GM19467 (cell line): Measurements from ENCODE around the gene MAPK12.
"Not testable (repeated sequence)": the region's sequence is repeated elsewhere in the genome, so short reads cannot be mapped to it uniquely, and the experiment has no call there.

Source experiments
- ATAC-seq: cut with Tn5 transposase; IDR thresholded peaks from one replicate; pipeline ENCODE4 v1.9.1; 2021; ENCODE audit warnings: mild to moderate bottlenecking, moderate library complexity; ENCODE audit not compliant: unreplicated experiment

Gene MAPK12

DNA sequence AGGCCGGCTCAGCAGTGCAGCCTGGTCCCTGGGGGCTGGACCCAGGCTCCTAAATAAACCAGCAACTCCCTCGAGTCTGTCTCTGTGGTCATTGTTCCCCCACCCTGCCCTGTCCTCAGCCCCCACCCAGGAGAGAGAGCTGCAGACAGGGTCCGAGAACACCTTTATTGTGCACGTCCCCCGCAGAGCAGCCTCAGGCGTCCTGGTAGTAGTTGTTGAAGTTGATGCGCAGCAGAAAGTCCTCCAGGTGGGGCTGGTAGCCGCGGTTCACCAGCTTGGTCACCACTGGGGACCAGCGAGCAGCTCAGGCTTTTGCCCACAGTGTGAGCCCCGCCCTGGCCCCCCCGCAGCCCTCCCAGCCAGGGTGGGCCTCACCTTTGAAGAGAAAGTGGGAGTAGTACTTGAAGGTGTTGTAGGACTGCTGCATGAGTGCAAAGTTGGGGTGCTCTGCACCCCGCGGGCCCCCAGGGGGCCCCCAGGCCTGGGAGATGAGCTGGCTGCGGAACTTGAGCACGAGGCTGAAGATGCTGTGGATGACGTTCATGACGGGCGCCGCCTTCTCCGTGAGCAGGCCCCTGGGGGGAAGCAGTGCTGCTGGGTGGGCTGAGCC is 43.8 kb downstream of the MAPK12 start:
- no peak for ATAC-seq

DNA sequence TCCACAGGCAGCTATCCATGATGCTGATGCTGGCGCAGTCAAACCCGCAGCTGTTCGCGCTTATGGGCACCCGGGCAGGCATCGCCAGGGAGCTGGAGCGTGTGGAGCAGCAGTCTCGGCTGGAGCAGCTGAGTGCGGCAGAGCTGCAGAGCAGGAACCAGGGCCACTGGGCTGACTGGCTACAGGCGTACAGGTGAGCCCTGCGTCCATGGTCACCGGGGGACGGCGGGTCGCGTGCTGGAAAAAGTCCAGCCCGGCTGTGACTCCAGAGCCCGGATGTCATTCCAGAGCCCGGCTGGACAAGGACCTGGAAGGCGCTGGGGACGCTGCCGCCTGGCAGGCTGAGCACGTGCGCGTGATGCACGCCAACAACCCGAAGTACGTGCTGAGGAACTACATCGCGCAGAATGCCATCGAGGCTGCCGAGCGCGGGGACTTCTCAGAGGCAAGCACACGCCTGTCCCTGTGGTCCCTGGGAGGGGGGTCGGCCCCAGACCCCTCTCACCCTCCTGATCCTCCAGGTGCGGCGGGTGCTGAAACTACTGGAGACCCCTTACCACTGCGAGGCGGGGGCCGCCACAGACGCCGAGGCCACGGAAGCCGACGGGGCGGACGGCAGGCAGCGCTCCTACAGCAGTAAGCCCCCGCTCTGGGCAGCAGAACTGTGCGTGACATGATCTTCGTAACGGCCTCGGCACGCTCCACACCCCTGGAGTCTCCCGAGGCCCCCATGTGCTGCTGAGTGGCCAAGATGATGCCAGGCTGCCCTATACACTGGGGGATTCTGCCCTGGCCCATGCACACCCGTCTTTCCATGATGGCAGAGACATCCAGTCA is 44.6 kb downstream of the MAPK12 start:
- no peak for ATAC-seq

DNA sequence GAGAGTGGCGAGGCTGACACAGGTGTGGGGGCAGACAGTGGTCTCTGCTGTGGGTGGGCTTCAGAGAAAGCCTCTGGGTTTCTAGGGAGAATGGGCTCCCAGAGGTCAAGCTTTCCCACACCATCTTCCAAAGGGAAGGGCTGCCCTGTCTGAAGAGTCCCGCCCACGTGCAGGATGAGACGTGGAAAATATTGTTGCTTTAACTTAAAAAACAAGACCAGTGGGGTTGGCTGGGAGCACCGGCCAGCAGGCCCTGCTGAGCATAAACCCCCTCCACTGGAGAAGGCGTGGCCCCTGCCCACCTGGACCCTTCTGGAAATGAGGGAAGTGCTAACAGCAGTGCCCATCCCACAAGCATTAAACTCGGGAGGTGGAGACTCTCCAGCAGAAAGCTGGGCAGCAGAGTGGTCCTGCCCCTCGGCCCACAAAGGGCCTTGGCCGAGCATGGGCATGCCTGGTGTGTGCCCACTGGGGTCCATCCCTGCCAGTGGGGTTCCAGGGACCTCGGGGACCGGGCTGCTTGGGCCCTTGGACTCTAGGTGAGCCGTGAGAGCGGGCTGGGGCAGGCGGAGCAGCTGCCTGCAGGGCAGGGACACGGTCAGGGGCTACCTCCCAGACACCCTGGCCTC is 45.3 kb downstream of the MAPK12 start:
- ATAC-seq: no peak

DNA sequence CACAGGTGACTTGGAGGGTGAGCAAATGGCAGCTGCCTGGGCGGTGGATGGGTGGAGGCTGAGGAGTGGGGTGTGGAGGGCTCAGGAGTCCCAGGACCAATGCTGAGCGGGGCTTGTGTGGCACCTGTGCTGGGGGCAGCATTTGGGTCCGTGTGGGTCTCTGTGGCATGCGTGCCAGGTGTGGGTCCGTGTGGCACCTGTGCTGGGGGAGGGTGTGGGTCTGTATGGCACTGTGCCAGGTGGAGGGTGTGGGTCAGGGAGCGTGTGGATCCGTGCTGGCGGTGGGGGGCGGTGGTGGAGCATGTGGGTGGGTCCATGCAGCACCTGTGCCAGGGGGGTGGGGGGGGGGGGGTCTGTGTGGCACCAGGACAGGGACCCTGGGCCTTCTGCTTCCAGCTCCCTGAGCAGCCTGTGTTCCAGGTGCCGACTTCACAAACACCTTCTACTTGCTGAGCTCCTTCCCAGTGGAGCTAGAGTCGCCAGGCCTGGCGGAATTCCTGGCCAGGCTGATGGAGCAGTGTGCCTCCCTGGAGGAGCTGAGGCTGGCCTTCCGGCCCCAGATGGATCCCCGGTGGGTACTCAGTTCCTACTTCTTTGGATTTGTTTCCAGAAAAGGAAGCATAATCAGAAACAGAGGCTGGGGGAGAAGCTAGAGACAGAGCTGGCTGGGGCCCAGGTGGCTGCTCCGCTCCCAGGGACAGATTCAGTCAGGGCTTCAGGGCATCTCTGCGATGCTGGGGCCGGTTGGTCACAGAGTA is 46.0 kb downstream of the MAPK12 start:
- no peak for ATAC-seq

DNA sequence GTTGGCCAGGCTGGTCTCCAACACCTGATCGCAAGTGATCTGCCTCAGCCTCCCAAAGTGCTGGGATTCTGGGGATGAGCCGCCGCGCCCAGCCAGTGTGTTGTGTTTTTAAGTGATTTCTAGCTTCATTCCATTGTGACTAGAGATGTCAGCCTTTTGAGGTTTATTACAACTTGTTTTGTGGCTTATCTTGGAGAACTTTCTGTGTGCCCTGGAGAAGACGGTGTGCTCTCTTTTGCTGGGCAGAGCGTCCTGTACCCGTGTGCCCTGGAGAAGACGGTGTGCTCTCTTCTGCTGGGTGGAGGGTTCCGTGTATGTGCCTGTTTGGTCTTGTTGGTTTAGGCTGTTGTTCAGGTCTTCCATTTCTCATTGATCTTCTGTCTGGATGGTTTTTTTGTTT is 48.2 kb downstream of the MAPK12 start:
- no peak for ATAC-seq

DNA sequence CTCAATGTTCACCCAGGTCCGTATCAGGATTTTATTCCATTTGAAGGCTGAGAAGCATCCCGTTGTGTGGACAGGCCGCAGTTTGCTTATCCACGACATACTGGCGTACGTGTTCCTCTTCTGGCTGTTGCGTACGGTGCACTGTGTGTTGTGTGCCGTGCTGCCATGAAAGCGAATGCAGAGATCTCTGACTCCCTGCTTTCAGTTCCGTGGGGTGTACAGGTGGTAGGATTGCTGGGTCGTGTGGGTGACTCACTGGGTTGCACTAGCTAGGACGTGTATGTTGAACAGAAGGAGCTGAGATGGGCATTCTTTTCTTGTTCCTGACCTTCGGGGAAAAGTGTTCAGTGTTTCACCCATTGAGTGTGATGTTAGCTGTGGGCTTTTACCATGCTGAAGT is 50.3 kb downstream of the MAPK12 start:
- ATAC-seq: no peak

DNA sequence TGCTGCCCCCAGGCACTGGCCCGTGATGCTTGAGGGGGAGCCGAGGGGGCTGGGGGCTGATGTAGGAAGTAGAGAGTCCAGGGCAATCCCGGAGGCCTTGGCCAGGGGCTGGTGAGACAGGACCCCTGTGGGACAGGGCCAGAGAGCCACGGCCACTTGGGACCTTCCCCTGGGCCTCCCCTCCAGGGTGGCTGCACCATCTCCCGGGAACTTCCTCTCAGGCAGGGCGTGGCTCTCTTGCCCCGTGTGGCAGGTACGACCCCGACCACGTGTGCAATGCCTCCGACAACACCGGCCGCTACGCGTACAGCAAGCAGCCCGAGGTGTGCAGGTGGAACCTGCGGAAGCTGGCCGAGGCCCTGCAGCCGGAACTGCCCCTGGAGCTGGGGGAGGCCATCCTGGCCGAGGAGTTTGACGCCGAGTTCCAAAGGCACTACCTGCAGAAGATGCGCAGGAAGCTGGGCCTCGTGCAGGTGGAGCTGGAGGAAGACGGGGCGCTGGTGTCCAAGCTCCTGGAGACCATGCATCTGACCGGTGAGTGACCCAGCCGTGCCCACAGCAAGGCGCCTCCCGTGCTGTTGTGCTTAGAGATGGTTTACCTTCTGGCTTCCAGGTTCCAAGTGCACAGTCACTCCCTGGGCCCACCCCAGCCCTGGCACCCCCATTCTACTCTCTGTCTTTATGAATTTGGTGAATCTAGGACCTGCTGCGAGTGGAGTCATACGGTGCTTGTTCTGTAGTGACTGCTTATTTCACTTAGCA is 50.9 kb downstream of the MAPK12 start:
- no peak for ATAC-seq

DNA sequence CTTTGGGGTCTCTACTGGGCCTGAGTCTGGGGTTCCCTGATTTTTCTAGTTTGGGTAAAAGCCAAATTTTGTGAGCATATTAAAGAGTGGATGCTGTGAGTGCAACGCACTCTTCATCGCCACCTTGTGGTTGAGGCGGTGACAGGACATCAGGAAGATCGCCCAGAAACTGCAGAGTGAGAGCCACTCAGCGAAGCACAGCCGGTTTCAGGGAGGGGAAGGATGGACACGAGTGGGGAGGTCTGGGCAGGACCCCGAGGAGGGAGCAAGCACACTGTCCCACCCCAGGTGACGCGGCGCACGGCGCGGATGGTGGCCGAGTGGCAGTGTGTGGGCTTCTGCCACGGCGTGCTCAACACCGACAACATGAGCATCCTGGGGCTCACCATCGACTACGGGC is 51.6 kb downstream of the MAPK12 start:
- ATAC-seq: no peak

DNA sequence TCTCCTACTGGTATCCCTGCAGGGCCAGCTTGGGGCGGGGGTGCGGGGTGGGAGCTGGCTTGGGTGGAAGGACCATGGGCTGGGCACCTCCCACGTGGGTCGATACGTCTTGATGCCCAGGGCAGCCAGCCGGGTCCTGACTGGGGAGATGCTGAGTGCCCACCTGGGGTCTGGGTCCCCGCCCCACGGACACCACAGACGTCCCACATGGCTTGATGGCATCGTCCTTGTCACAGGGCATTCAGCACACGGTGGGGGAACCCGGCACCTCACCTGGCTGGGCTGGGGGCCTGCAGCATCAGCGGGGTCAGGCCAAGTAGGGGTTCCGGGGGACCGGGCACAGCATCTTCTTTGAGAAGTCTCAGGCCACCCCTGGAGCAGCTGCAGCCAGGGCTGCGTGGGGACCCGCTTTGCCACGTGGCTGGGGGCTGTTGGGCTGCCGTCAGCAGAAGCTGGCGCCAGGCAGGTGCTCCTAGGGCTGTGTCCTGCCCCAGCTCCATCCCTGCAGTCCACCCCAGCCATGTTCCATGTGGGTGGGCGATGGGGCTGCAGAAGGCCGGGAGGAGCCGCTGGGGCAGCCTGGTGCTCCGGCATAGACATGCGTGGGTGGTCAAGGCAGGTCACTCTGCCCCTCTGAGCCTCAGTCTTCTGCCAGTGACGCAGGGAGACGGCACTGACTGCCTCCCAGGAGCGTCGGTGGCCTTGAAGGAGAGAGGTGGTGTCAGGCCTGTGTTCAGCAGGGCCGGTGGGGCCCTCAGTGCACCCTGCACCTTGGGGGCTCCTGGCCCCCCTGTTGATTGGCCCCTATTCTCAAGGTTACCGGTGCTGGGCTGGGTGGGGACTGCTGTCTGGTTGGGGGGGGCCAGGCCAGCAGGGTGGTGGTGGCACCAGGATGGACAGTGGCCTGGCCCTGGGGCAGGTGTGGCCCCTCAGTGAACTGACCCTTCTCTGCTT is 52.3 kb downstream of the MAPK12 start:
- no peak for ATAC-seq

DNA sequence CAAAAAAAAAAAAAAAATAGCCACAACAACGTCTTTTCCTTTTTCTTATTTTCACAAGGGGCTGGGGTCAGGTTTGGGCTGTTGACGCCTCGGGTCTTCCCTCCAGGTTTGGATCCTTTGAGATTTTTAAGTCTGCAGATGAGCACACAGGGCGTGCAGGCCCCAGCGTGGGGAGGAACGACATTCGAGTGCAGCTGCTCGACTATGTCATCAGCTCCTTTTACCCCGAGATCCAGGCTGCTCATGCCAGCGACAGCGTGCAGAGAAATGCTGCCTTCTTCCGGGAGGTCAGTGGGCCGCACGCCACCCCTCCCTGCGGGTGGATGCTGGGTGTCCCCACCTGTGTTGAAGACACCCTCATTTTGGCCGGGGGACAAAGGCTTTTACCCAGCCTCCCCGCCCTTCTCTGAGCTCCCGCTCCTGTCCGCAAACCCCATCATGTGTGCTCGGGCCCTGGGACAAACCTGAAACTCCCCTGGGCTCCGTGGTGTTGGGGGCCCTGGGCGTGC is 53.0 kb downstream of the MAPK12 start:
- ATAC-seq: no peak

DNA sequence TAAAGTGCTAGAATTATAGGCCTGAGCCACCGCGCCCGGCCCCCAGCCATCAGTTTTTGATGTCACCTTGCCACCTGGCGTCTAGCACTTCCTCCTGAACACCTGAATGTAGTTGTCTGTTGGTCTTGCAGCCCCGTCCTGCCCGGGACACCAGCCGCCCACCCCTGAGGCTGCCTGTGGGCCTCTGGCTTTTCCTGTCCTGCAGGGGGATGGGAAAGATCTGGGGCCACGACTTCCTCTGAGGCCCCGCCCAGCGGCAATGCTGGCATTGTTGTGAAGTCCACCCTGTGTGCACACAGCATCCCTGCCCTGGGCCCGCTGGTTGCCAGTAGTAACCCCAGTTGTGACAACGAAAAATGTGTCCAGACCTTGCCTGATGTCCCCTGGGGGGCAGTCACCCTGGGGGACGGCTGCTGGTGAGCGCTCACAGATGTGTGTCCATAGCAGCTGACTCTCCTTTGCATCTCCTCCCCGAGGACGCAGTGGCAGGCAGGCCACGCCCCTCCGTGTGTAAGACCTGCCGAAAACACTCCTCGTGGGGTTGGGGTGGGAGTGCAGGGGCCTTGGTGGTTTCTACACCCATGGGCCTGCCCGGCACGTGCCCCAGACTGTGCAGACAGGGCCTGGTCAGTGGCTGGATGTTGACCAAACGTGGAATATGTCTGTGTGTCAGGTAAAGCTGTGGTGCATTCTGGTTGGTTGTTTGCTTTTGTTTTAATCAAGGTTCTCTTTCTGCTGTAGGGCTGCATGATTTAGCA is 53.9 kb downstream of the MAPK12 start:
- ATAC-seq: no peak

DNA sequence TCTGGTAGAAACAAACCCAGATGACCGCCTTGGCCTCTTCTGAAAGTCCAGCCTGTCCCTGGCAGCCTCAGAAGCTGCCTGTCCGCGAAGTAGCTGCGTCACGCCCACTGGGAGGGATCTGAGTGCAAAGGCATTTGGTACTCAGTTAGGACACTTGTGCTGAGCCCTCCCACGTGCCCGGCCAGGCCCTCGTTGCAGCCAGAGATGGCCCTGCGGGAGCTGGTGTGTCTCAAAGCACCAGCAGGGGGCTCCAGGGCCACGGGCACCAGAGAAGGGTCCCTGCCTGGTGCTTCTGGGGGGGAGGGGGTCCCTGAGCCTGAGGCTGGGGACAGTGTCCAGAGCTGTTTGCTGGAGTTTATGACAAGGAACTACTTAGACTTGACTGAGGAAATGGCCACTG is 54.9 kb downstream of the MAPK12 start:
- ATAC-seq: no peak

DNA sequence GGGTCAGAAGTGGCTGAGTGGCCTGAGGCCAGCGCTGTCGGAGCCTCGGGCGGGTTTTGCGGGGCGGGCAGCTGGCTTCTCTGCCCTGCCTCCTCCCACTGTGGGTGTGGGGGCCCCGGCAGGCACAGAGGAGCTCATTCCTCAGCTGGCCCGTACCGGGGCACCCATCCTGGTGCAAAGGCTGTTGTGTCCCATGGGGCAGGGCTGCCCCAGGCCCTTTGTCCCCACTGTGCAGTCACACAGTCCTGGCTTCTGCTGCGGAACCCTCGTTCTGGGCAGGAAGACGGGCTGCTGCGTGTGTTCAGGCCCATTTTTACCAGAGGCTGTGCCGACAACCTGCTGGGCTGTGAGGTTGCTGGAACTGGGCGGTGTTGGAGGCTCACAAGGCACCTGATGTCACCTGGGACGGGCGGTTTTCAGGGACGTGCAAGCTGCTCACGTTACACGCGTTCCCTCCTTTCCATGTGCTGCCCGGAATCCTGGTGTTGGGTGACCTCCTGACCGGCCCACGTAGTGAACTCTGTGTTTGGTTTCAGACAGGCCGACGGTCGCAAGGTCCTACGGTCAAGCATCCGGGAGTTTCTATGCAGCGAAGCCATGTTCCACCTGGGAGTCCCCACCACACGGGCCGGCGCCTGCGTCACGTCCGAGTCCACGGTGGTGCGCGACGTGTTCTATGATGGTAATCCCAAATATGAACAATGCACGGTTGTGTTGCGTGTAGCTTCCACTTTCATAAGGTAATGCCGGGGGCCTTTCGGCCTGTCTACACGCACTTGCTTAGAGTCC is 55.5 kb downstream of the MAPK12 start:
- no peak for ATAC-seq

DNA sequence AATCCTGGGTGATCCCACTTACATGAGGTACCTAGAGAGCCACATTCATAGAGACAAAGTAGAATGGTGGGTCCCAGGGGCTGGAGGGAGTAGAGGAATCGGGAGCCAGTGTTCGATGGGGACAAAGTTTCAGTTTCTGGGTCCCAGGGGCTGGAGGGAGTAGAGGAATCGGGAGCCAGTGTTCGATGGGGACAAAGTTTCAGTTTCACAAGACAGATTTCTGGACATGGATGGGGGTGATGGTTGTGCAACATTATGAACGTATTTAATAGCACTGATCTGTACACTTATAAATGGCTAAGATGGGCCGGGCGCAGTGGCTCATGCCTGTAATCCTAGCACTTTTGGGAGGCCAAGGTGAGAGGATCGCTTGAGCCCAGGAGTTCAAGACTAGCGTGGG is 56.5 kb downstream of the MAPK12 start:
- ATAC-seq: not testable (repeated sequence)

DNA sequence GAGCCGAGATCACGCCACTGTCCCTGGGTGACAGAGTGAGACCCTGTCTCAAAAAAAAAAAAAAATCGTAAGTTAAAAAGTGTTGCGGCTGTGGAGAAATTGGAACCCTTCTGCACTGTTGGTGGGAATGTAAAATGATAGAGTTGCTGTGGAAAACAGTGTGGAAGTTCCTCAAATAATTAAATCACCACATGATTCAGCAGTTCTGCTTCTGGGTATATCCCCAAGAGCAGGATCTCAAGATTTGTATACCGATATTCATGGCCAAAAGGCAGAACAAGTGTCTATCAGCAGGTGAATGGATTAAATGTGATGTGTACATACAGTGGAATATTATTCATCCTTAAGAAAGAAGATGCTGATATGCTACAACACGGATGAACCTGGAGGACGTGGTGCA is 56.9 kb downstream of the MAPK12 start:
- no peak for ATAC-seq

DNA sequence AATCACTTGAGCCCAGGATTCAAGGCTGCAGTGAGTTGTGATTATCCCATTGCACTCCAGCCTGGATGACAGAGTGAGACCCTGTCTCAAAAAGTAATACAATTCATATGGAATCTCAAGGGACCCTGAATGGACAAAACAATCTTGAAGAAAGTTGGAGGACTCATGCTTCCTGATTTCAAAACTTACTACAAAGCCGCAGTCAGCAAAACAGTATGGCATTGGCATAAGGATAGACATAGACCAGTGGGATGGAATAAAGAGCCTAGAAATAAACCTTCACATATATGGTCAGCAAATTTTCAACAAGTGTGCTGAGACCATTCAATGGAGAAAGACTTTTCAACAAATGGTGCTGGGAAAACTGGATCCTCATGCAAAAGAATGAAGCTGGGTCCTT is 58.2 kb downstream of the MAPK12 start:
- no peak for ATAC-seq
